ENCODE data around the gene TMIGD1. TPM values are rescaled to one million over a fixed set of nuclear protein-coding genes. Genes with fewer than 3 reads are reported as not detected.

TMIGD1 gene
- polyA plus RNA-seq, 1 of the 3 experiments (the other 2 are of a cell fraction), result not detected

GRCh38 chr17:30366536-30366935 lies 32.7 kb upstream of the TMIGD1 start:
- H3F3A ChIP-seq (replicated peaks; ENCODE audit: insufficient read depth), result peaks cover 5% of the 10 kb centered on the region
- ChIA-PET CTCF (interaction anchor here (0.9 to 1.4 kb wide), 5 partner anchors 10 to 111 kb away, joined by 3 to 5 read pairs (median 4); partner anchors contain the start of gene CPD), POLR2A (interaction anchor here (0.6 to 1.0 kb wide), 2 partner anchors 11 to 26 kb away, joined by 3 to 4 read pairs; no protein-coding TSS in a partner anchor)

More at GRCh38 chr17:30366536-30366935, 32.7 kb upstream of the TMIGD1 start:
- H2AFZ ChIP-seq (ENCODE audit: low read depth), result no peak overlapping the region; the same call in 1 of the 2 replicates
- no peak overlapping the region for H3K4me3 ChIP-seq (ENCODE audit: low read depth in 2 of 2, low read length in 1 of 2)
- TF ChIP-seq, protein P1, sequence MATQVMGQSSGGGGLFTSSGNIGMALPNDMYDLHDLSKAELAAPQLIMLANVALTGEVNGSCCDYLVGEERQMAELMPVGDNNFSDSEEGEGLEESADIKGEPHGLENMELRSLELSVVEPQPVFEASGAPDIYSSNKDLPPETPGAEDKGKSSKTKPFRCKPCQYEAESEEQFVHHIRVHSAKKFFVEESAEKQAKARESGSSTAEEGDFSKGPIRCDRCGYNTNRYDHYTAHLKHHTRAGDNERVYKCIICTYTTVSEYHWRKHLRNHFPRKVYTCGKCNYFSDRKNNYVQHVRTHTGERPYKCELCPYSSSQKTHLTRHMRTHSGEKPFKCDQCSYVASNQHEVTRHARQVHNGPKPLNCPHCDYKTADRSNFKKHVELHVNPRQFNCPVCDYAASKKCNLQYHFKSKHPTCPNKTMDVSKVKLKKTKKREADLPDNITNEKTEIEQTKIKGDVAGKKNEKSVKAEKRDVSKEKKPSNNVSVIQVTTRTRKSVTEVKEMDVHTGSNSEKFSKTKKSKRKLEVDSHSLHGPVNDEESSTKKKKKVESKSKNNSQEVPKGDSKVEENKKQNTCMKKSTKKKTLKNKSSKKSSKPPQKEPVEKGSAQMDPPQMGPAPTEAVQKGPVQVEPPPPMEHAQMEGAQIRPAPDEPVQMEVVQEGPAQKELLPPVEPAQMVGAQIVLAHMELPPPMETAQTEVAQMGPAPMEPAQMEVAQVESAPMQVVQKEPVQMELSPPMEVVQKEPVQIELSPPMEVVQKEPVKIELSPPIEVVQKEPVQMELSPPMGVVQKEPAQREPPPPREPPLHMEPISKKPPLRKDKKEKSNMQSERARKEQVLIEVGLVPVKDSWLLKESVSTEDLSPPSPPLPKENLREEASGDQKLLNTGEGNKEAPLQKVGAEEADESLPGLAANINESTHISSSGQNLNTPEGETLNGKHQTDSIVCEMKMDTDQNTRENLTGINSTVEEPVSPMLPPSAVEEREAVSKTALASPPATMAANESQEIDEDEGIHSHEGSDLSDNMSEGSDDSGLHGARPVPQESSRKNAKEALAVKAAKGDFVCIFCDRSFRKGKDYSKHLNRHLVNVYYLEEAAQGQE (IDR thresholded peaks at IDR 0.05; ENCODE audit: low read depth, low read length), result no peak
- TF ChIP-seq TAF1 (IDR thresholded peaks at IDR 0.05; ENCODE audit: borderline replicate concordance, low read depth, low read length) (no peak), YY1 (IDR thresholded peaks at IDR 0.05; ENCODE audit: low read depth) (no peak), SIN3A (IDR thresholded peaks at IDR 0.05; ENCODE audit: borderline replicate concordance, low read depth, low read length) (no peak), RCOR1 (IDR thresholded peaks at IDR 0.05; ENCODE audit: low read length) (no peak), GATA2 (CRISPR knock-in tag; IDR thresholded peaks at IDR 0.05) (no peak), CHD2 (IDR thresholded peaks at IDR 0.05; ENCODE audit: low read length, partially characterized antibody) (no peak), ZBTB33 (IDR thresholded peaks at IDR 0.05; ENCODE audit: borderline replicate concordance, low read depth) (no peak), IRF3 (IDR thresholded peaks at IDR 0.05; ENCODE audit: low read depth, low read length) (no peak), FOSL2 (IDR thresholded peaks at IDR 0.05; ENCODE audit: borderline replicate concordance, low read depth) (no peak)
- TF ChIP-seq, protein P2, sequence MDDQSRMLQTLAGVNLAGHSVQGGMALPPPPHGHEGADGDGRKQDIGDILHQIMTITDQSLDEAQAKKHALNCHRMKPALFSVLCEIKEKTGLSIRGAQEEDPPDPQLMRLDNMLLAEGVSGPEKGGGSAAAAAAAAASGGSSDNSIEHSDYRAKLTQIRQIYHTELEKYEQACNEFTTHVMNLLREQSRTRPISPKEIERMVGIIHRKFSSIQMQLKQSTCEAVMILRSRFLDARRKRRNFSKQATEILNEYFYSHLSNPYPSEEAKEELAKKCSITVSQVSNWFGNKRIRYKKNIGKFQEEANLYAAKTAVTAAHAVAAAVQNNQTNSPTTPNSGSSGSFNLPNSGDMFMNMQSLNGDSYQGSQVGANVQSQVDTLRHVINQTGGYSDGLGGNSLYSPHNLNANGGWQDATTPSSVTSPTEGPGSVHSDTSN (IDR thresholded peaks at IDR 0.05), result no peak
- H3K9me2 ChIP-seq, result no peaks in the 10 kb centered on the region
- no peak overlapping the region for H3K4me2 ChIP-seq
- H3K9me3 ChIP-seq, result no peaks in the 10 kb centered on the region
- H3K9ac ChIP-seq, result no peak overlapping the region
- no peak for DNase-seq
- no peak overlapping the region for H3K27ac ChIP-seq (ENCODE audit: low read depth in 2 of 2, low read length in 1 of 2)
- 71% methylated on average over 3 of the region's 3 CpGs for WGBS (ENCODE audit: low lambda C conversion rate)
- no peaks in the 10 kb centered on the region for H3K36me3 ChIP-seq (replicated peaks in 1 of 2; ENCODE audit: control insufficient read depth in 1 of 2, insufficient read depth in 2 of 2, low read length in 1 of 2)
- H3K79me2 ChIP-seq (ENCODE audit: insufficient read depth), result no peaks in the 10 kb centered on the region
- H3K27me3 ChIP-seq (ENCODE audit: insufficient read depth), result no peaks in the 10 kb centered on the region
- peaks cover 0 to 5% of the 10 kb centered on the region in 2 experiments; a peak in 1 of 4 replicates for H3K4me1 ChIP-seq (ENCODE audit: control insufficient read depth in 1 of 2, insufficient read depth in 2 of 2, low read depth in 1 of 2, low read length in 1 of 2)
- H4K20me1 ChIP-seq (ENCODE audit: insufficient read depth), result no peaks in the 10 kb centered on the region
